WTC11 (cell line): Measurements from ENCODE around the gene COL19A1.

Experiments
- CREB1 ChIP-seq: sonication (generic); formaldehyde crosslinking; IDR thresholded peaks from 2 replicates; pipeline ENCODE4 v1.8.0; 2023; ENCODE audit warnings: mild to moderate bottlenecking, missing genetic modification reagents
- CTCF ChIP-seq: fragments of 200-600 bp; IDR thresholded peaks from 2 replicates; pipeline ENCODE4 v1.8.0; 2022; ENCODE audit warnings: antibody characterized with exemption
- EMX1 ChIP-seq: fragments of 250-450 bp; sonication (Bioruptor Pico); IDR thresholded peaks from 2 replicates; pipeline ENCODE4 v1.8.0; 2021; ENCODE audit warnings: mild to moderate bottlenecking
- GABPB1 ChIP-seq: sonication (generic); formaldehyde crosslinking; IDR thresholded peaks from 2 replicates; pipeline ENCODE4 v1.8.1; 2023; ENCODE audit warnings: mild to moderate bottlenecking, missing genetic modification reagents
- IRF1 ChIP-seq: sonication (generic); formaldehyde crosslinking; IDR thresholded peaks from 2 replicates; pipeline ENCODE4 v1.8.0; 2023; ENCODE audit warnings: missing genetic modification reagents
- RELA ChIP-seq: sonication (generic); formaldehyde crosslinking; IDR thresholded peaks from 2 replicates; pipeline ENCODE4 v1.8.1; 2022; ENCODE audit warnings: missing genetic modification reagents, mild to moderate bottlenecking, borderline replicate concordance
- USF1 ChIP-seq: sonication (generic); formaldehyde crosslinking; IDR thresholded peaks from 2 replicates; pipeline ENCODE4 v1.8.0; 2022; ENCODE audit warnings: mild to moderate bottlenecking, missing genetic modification reagents
- USF2 ChIP-seq: sonication (generic); formaldehyde crosslinking; IDR thresholded peaks from 2 replicates; pipeline ENCODE4 v1.8.1; 2023; ENCODE audit warnings: mild to moderate bottlenecking, missing genetic modification reagents, moderate library complexity
- TF ChIP-seq, protein P1 (sequence below): sonication (generic); formaldehyde crosslinking; IDR thresholded peaks from 2 replicates; pipeline ENCODE4 v1.8.0; 2022; ENCODE audit warnings: mild to moderate bottlenecking, missing genetic modification reagents
- TF ChIP-seq, protein P2 (sequence below): sonication (generic); formaldehyde crosslinking; IDR thresholded peaks from 2 replicates; pipeline ENCODE4 v1.8.1; 2023; ENCODE audit warnings: mild to moderate bottlenecking, missing genetic modification reagents
- TF ChIP-seq, protein P3 (sequence below): sonication (generic); formaldehyde crosslinking; conservative IDR thresholded peaks from 2 replicates; pipeline ENCODE4 v1.8.1; 2023; ENCODE audit warnings: mild to moderate bottlenecking, low read depth, missing genetic modification reagents, moderate library complexity

DNA sequence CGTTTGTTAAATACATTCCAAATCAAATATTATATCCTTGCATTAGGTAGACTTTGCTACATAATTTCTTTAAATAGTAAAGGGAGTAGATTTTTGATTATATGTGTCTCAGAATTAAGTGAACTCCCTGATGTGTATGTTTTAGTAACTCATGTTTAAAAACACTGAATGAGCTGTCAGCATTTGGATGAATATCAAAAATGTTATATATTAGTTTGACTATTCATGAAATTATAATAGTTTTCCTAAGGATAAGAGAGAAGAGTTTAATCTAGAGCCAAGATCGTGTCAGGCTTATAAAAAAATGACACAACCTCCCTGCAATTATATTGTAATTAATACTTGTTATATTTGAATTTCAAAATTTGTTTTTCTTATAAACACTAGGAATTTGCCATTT is 195.2 kb downstream of the COL19A1 start:
- TF ChIP-seq CREB1 (CRISPR knock-in tag) (no peak), USF2 (CRISPR knock-in tag) (no peak), GABPB1 (no peak), USF1 (CRISPR knock-in tag) (no peak), EMX1 (CRISPR knock-in tag) (no peak), CTCF (no peak), RELA (CRISPR knock-in tag) (no peak), IRF1 (CRISPR knock-in tag) (no peak)
- TF ChIP-seq, protein P1, sequence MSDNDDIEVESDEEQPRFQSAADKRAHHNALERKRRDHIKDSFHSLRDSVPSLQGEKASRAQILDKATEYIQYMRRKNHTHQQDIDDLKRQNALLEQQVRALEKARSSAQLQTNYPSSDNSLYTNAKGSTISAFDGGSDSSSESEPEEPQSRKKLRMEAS (CRISPR knock-in tag) = no peak
- TF ChIP-seq, protein P2, sequence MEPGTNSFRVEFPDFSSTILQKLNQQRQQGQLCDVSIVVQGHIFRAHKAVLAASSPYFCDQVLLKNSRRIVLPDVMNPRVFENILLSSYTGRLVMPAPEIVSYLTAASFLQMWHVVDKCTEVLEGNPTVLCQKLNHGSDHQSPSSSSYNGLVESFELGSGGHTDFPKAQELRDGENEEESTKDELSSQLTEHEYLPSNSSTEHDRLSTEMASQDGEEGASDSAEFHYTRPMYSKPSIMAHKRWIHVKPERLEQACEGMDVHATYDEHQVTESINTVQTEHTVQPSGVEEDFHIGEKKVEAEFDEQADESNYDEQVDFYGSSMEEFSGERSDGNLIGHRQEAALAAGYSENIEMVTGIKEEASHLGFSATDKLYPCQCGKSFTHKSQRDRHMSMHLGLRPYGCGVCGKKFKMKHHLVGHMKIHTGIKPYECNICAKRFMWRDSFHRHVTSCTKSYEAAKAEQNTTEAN (CRISPR knock-in tag) = no peak
- TF ChIP-seq, protein P3, sequence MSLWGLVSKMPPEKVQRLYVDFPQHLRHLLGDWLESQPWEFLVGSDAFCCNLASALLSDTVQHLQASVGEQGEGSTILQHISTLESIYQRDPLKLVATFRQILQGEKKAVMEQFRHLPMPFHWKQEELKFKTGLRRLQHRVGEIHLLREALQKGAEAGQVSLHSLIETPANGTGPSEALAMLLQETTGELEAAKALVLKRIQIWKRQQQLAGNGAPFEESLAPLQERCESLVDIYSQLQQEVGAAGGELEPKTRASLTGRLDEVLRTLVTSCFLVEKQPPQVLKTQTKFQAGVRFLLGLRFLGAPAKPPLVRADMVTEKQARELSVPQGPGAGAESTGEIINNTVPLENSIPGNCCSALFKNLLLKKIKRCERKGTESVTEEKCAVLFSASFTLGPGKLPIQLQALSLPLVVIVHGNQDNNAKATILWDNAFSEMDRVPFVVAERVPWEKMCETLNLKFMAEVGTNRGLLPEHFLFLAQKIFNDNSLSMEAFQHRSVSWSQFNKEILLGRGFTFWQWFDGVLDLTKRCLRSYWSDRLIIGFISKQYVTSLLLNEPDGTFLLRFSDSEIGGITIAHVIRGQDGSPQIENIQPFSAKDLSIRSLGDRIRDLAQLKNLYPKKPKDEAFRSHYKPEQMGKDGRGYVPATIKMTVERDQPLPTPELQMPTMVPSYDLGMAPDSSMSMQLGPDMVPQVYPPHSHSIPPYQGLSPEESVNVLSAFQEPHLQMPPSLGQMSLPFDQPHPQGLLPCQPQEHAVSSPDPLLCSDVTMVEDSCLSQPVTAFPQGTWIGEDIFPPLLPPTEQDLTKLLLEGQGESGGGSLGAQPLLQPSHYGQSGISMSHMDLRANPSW (CRISPR knock-in tag) = no peak
